Endodermal cell (in vitro differentiated cells): ENCODE results near the gene CTNNA1. TPM values are rescaled to one million over a fixed set of nuclear protein-coding genes. Genes with fewer than 3 reads are reported as not detected.
A peak's percentile ranks its signal among the peaks of the same experiment; 100 is the strongest.

Experiments used
- DNase-seq: peaks from one replicate; pipeline ENCODE4 v3.0.0-alpha.2; 2017
- H3K27ac ChIP-seq: 2 replicates; pipeline ENCODE4 v1.5.1; 2013; ENCODE audit warnings: mild to moderate bottlenecking, low read depth, low read length, moderate library complexity
- H3K27me3 ChIP-seq: 2 replicates; pipeline ENCODE4 v1.6.1; 2013; ENCODE audit warnings: mild to moderate bottlenecking, low read length, moderate library complexity; ENCODE audit not compliant: insufficient read depth, control insufficient read depth, poor library complexity, severe bottlenecking
- H3K36me3 ChIP-seq: 2 replicates; pipeline ENCODE4 v1.7.0; 2013; ENCODE audit warnings: mild to moderate bottlenecking, low read length, moderate library complexity; ENCODE audit not compliant: control insufficient read depth, insufficient read depth
- H3K4me1 ChIP-seq: one replicate; pipeline ENCODE4 v1.7.0; 2013; ENCODE audit warnings: low read length; ENCODE audit not compliant: control insufficient read depth, insufficient read depth
- H3K4me3 ChIP-seq: 2 replicates; pipeline ENCODE4 v1.5.1; 2013; ENCODE audit warnings: mild to moderate bottlenecking, low read length, moderate library complexity
- H3K9ac ChIP-seq: 2 replicates; pipeline ENCODE4 v1.6.1; 2013; ENCODE audit warnings: mild to moderate bottlenecking, low read length, moderate library complexity; ENCODE audit not compliant: poor library complexity, severe bottlenecking; ENCODE audit errors: extremely low read depth
- H3K9me3 ChIP-seq: 2 replicates; pipeline ENCODE4 v1.6.1; 2013; ENCODE audit warnings: mild to moderate bottlenecking, low read length, moderate library complexity; ENCODE audit not compliant: control insufficient read depth
- H3K27ac Mint-ChIP-seq: 2 replicates; pipeline ENCODE4 v1.8.0; 2020; ENCODE audit warnings: mixed read lengths
- H3K27me3 Mint-ChIP-seq: 2 replicates; pipeline ENCODE4 v1.8.0; 2021; ENCODE audit warnings: mild to moderate bottlenecking, mixed read lengths; ENCODE audit not compliant: insufficient read depth
- H3K36me3 Mint-ChIP-seq: 2 replicates; pipeline ENCODE4 v1.8.0; 2020; ENCODE audit warnings: low read depth, mixed read lengths
- H3K4me1 Mint-ChIP-seq: 2 replicates; pipeline ENCODE4 v1.8.0; 2020; ENCODE audit warnings: mixed read lengths
- H3K4me3 Mint-ChIP-seq: 2 replicates; pipeline ENCODE4 v1.8.0; 2020; ENCODE audit warnings: mild to moderate bottlenecking, moderate library complexity, mixed read lengths
- H3K9me3 Mint-ChIP-seq: 2 replicates; pipeline ENCODE4 v1.8.0; 2020; ENCODE audit warnings: mild to moderate bottlenecking, mixed read lengths
- CTCF ChIP-seq: fragments of 200-600 bp; sonication (generic); conservative IDR thresholded peaks from 2 replicates; pipeline ENCODE4 v1.5.0; 2021; ENCODE audit warnings: antibody characterized with exemption, mild to moderate bottlenecking
- WGBS, 2 experiments: methylation state at CpG; one replicate each; pipeline versions ENCODE4 v1.1.5 to v1.1.7; 2013; ENCODE audit warnings: missing lambda C conversion rate in 2 of 2, mixed read lengths in 1 of 2; ENCODE audit not compliant: insufficient coverage in 1 of 2, insufficient read length in 1 of 2; 5-methylcytosine and 5-hydroxymethylcytosine counted together
- total RNA-seq, 2 donors: library from RNA; stranded (reverse); fragmentation: NEBNext Ultra II Directional in 1 of 2; extraction: Animal tissue kit (Norgen Biotek cat#: 25700) in 1 of 2; gene quantifications; 2 replicates in 1 of 2; 3 replicates in 1 of 2; pipeline ENCODE4 v1.2.1, GENCODE V29; 2021

The CTNNA1 gene
- total RNA-seq, 2 donors from 2014 or later = 298 to 305 TPM

- H3K27me3 Mint-ChIP-seq = no peaks in the 10 kb centered on the region
- Histone ChIP-seq H3K4me3 (no peak overlapping the region), H3K4me1 (no peaks in the 10 kb centered on the region), H3K36me3 (no peaks in the 10 kb centered on the region), H3K9me3 (no peaks in the 10 kb centered on the region), H3K9ac (no peak overlapping the region), H3K27ac (peak overlapping the region; percentile 55), H3K27me3 (no peaks in the 10 kb centered on the region)
- peak overlapping the region; percentile 76 for H3K27ac Mint-ChIP-seq
- no peak overlapping the region for H3K4me3 Mint-ChIP-seq
- peaks cover 13% of the 10 kb centered on the region for H3K4me1 Mint-ChIP-seq
- 52 to 57% methylated on average over 4 to 9 of the region's 9 CpGs for WGBS, 2 experiments
- no peak for DNase-seq
- H3K9me3 Mint-ChIP-seq = no peaks in the 10 kb centered on the region
- no peaks in the 10 kb centered on the region for H3K36me3 Mint-ChIP-seq
- TF ChIP-seq CTCF = no peak
Observed at GRCh38 chr5:138709202-138709601, 44.0 kb upstream of the CTNNA1 start.

- H3K9ac ChIP-seq = no peak overlapping the region
- TF ChIP-seq CTCF = no peak
- H3K4me3 Mint-ChIP-seq = no peak overlapping the region
Observed at GRCh38 chr5:138711087-138711486, 42.1 kb upstream of the CTNNA1 start.

GRCh38 chr5:138711811-138712210 is 41.4 kb upstream of the CTNNA1 start:
- Histone ChIP-seq H3K9me3 (no peaks in the 10 kb centered on the region), H3K36me3 (no peaks in the 10 kb centered on the region), H3K9ac (no peak overlapping the region), H3K4me3 (no peak overlapping the region), H3K4me1 (peaks cover 2% of the 10 kb centered on the region), H3K27me3 (no peaks in the 10 kb centered on the region), H3K27ac (no peak overlapping the region)
- H3K27me3 Mint-ChIP-seq = no peaks in the 10 kb centered on the region
- no peaks in the 10 kb centered on the region for H3K9me3 Mint-ChIP-seq
- TF ChIP-seq CTCF = no peak
- H3K36me3 Mint-ChIP-seq = no peaks in the 10 kb centered on the region
- 87 to 100% methylated on average over 2 to 3 of the region's 3 CpGs for WGBS, 2 experiments
- no peak overlapping the region for H3K4me3 Mint-ChIP-seq
- DNase-seq = no peak
- peaks cover 19% of the 10 kb centered on the region for H3K4me1 Mint-ChIP-seq
- H3K27ac Mint-ChIP-seq = no peak overlapping the region

More at GRCh38 chr5:138711087-138711486, 42.1 kb upstream of the CTNNA1 start:
- Histone ChIP-seq H3K27ac (no peak overlapping the region), H3K4me3 (no peak overlapping the region), H3K27me3 (no peaks in the 10 kb centered on the region), H3K4me1 (no peaks in the 10 kb centered on the region), H3K36me3 (no peaks in the 10 kb centered on the region), H3K9me3 (no peaks in the 10 kb centered on the region)
- Mint-ChIP-seq H3K27me3 (no peaks in the 10 kb centered on the region), H3K4me1 (peaks cover 13% of the 10 kb centered on the region), H3K36me3 (no peaks in the 10 kb centered on the region), H3K9me3 (no peaks in the 10 kb centered on the region), H3K27ac (no peak overlapping the region)
- DNase-seq = no peak
- 94 to 95% methylated on average over 6 of the region's 6 CpGs for WGBS, 2 experiments
